Activated CD4-positive, CD25-positive, alpha-beta regulatory T cell (primary cell): ENCODE results near the gene NUP50.
A peak's percentile ranks its signal among the peaks of the same experiment; 100 is the strongest.

Experiments used
- DNase-seq, 4 experiments: peaks; one replicate each; lab custom pipeline; 2025; lab: John Stamatoyannopoulos, UW

Gene NUP50

GRCh38 chr22:45196308-45196707, 32.6 kb downstream of the NUP50 start:
- no peak for DNase-seq

- no peak for DNase-seq
Measured at GRCh38 chr22:45196926-45197605, 33.3 kb downstream of the NUP50 start.

- DNase-seq: no peak
Measured at GRCh38 chr22:45197606-45198462, 34.1 kb downstream of the NUP50 start.

GRCh38 chr22:45198463-45198795, 34.7 kb downstream of the NUP50 start:
- no peak for DNase-seq

GRCh38 chr22:45199723-45200122, 36.0 kb downstream of the NUP50 start:
- DNase-seq: no peak

GRCh38 chr22:45200230-45200629, 36.5 kb downstream of the NUP50 start:
- no peak for DNase-seq

GRCh38 chr22:45200860-45201511, 37.3 kb downstream of the NUP50 start:
- no peak for DNase-seq

GRCh38 chr22:45201678-45202332, 38.1 kb downstream of the NUP50 start:
- DNase-seq: no peak

- no peak for DNase-seq
Measured at GRCh38 chr22:45202333-45203149, 38.8 kb downstream of the NUP50 start.

- no peak for DNase-seq
Measured at GRCh38 chr22:45203150-45203951, 39.6 kb downstream of the NUP50 start.

- no peak for DNase-seq
Measured at GRCh38 chr22:45204241-45204640, 40.5 kb downstream of the NUP50 start.

GRCh38 chr22:45204819-45205218, 41.1 kb downstream of the NUP50 start:
- DNase-seq: no peak

- DNase-seq: no peak
Measured at GRCh38 chr22:45205276-45205925, 41.7 kb downstream of the NUP50 start.

- DNase-seq: no peak
Measured at GRCh38 chr22:45206233-45206632, 42.5 kb downstream of the NUP50 start.

GRCh38 chr22:45207533-45207932, 43.8 kb downstream of the NUP50 start:
- no peak for DNase-seq

- no peak for DNase-seq
Measured at GRCh38 chr22:45207981-45208664, 44.4 kb downstream of the NUP50 start.

GRCh38 chr22:45208696-45208992, 44.9 kb downstream of the NUP50 start:
- no peak for DNase-seq

GRCh38 chr22:45208993-45209838, 45.5 kb downstream of the NUP50 start:
- peak in 2 of 4 experiments; percentile 12 to 13 for DNase-seq

GRCh38 chr22:45210174-45210573, 46.4 kb downstream of the NUP50 start:
- DNase-seq: no peak
